ENCODE results near the gene HDAC4.
"Not testable (repeated sequence)": the region's sequence is repeated elsewhere in the genome, so short reads cannot be mapped to it uniquely, and the experiment has no call there.

HDAC4 gene

DNA sequence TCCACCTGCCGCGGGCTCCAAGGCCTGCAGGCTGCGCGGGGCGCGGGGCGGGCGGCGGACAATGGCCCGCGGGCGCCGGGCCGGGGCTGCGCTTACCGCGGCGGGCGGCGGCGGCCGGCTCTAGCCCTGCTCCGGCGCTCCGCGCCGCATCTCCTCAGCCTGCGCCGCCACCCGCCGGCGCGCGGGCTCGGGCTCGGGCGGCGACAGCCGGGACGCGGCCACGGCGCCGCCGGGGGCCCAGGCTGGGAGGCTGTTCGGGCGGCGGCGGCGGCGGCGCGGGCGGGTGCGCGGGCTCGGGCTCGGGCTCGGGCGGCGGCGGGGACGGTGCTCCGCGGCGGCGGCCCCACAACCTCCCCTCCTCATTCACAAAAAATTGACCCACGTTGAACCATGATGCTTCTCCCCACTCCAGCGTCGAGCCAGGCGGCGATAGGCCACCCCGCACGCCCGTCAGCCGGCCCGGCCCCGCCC, at the start of gene HDAC4:
Gene HDAC4 (minus strand): TSS at position 425 of the 471 bp plus-strand sequence. CDS start 48,321 bp downstream, outside the sequence.
- DNase-seq (ENCODE audit: low read depth in 2 of 2) = no peak

DNA sequence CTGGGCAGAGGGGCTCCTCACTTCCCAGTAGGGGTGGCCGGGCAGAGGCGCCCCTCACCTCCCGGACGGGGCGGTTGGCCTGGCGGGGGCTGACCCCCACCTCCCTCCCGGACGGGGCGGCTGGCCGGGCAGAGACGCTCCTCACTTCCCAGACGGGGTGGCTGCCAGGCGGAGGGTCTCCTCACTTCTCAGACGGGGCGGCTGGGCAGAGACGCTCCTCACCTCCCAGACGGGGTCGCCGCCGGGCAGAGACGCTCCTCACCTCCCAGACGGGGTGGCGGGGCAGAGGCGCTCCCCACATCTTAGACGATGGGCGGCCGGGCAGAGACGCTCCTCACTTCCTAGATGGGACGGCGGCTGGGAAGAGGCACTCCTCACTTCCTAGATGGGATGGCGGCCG, 48.6 kb upstream of the HDAC4 start:
- not testable (repeated sequence) for DNase-seq (ENCODE audit: low read depth in 2 of 2)

DNA sequence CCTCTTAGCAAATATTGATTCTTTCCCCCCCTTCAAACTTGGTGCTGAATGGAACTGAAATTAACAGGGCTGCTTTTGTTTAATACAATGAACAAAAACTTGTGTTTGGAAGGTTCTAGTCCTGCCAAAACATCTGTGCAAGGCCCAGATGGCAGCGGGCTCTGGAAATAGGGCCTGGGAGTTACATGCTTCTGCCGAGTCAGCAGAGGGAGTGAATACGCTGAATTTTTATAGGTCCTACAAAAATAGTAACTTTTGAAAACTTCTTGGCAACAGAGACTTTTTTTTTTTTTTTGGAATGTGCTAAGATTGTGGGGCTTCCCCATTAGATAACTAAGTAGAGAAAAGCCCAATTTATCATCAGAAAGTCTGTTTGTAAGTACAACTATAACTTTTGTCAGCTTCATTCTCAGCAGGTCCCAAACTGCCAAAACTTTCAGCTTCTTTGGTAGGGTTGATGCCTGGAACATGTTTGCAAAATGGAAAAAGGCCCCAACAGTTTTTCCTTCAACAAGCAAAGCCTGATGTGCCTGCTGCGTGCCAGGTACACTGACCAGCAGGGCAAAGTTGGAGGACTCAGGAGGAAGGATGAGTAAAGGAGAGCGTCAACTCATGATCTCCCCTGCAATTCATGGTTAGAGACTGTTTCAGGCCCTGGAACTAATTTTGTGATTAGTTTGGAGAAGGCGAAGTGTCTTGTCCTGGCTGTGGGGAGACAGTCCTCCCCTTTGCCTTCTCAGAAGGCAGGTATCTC, 45.1 kb upstream of the HDAC4 start:
- no peak for DNase-seq (ENCODE audit: low read depth in 2 of 2)

DNA sequence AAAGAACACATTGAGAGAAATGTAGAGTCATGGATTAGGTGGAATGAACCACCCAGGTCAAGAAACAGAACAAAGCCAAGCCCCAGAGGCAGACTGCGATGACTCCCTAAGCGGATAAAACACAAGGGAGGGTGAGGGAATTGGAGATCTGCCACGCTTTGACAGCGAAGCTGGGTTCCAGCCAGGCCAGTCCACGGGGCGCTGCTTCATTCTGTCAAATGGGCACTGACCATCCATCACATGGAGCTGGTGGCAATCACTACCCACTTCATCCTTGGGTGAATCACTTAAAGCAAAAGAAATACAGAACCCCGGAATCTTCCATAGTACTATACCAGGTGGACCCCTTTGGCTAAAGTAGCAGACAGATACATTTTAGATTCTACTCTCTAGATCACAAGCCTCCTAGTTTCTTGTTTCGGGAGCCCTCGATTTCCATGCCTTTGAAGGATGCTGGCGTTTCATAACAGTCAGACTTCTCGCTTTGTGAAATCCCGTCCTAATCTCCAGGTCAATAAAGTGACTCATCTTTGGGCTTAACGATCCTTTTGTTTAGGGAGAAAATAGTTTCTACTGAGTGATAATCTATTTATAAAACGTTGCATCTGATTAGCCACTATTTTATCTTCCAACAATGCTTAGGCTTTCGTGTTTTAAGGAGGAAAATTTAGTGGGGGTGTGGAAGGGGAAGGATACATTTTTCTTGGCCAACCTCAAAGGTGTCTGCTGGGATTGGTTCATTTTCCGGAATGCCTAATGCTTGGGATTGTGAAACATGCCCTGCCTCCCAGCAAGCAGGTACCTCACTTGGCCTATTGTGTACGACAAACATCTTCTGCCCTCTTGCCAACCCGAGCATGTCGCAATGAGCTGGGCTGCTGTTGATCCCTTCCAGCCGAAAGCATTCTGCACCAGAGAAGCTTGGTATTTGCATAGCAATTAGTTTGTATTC, 44.1 kb upstream of the HDAC4 start:
- no peak for DNase-seq (ENCODE audit: low read depth in 2 of 2)

DNA sequence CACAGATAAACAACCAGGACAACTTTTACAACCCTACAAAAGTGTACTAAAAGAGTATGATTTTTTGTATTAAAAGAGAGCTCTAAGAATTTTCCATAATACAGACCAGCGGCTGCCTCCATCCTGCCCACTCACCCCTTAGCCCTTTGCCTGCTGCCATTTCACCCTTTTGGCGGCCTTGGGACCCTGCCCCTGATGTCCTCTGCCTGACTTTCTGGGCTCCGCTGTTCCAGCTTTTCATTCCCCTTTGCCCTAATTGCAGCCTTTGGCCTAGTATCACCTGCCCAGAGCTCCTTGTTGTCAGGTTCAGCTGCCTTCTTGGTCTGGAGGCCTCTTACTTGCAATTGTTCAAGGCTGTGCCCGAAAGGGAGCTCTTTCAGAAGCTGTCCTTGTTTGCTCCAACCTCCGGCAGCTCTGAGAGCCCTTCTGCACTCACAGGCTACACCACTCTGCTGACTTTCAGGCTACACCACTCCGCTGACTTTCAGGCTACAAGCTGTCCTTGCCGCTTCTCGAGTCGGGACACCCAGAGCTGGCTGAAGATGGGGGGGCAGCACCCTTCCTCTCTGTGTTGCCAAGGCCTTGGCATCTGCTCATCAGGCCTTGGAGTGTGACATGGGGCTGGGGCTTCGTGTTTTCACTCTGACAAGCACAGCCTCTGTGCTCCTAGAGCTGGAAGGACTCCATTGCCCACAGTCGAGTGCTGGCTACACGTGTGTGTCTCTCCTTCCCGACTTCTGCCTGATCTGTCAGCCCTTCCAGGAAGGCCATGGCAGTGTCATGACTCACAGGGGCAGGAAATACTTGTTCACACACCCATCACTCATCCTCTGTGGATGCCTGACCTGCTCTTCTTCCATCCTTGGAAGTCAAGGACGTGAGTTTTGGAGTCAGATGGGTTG, 43.1 kb upstream of the HDAC4 start:
- DNase-seq (ENCODE audit: low read depth in 2 of 2) = no peak

DNA sequence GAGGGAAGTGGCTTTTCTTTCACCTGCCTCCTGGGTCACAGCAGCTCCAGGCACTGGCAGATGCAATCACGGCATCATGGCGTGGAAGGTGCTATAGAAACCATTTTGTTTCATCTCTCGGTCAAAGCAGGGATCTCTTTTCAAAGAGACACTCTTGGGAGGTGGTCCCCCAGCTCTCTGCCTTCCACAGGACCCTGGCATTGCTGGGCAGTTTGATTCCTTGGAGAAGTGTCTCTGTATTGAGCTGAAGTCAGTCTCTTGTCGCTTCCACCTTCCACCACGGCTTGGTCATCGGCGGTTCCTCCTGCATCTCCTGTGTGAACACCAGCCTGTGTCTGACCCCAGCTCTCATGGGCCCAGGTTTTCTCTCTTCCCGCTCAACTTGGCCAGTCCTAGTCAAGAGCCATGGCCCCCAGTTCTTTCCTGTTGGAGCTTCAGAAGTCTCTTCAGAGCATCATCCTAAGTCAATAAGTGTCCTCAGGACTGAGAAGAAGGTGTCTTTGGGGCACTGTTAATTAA, 42.3 kb upstream of the HDAC4 start:
- DNase-seq (ENCODE audit: low read depth in 2 of 2) = no peak

DNA sequence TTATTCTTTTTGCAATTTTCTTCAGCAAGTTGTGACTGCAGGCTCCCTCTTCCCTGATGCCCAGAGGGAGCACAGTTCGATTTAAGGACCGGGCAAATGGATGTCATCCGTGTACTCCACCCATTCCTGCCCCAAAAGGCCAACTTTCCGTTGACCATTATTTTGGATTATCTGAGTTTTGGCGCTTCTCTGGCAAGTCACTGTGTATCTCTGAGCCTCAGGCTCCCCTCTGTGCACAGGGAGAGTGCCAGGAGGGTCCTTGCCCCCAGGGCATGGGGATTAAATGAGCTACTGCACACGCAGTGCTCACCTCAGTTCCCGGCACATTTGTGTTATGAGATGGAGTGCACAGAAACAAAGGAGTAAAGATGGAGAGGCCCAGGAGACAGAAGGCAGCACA, 41.4 kb upstream of the HDAC4 start:
- no peak for DNase-seq (ENCODE audit: low read depth in 2 of 2)

DNA sequence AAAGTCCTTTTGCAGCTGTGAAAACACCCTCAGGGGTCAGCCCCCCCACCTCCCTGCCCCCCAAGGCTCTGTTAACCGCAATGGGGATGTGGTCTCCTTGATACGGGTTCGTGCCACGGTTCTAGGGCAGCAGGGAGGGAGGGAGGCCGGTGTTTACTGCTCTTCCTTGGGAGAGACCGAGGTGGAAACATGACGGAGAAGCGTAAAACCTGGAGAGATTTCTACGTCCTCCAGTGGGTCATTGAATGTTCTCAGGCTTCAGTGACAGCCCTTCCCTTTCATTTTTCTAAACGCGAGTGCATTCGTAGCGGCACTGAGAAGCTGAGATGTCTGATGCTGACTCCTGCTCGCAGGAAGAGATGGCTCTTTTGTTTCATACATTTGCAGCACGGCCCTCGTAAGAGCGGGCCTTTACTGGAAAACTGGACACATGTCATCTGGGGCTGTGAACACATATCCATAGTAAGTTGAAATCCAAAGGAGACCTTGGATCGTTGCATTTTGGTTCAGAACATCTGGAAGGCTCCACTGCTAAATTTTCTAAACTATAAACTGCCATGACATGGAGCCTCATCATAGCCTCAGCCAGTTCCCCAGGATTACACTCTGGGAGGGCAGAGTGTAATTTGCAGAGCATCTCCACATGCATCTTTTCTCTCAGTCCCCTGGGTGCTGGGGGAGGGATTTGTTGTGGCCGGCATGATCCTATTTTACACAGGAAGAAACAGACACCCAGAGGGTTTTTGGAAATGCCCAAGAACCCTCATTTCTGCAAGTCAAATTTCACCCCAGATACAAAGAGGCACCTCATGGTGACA, 40.6 kb upstream of the HDAC4 start:
- peak in 1 of 2 donors; percentile 10 for DNase-seq (ENCODE audit: low read depth in 2 of 2)

DNA sequence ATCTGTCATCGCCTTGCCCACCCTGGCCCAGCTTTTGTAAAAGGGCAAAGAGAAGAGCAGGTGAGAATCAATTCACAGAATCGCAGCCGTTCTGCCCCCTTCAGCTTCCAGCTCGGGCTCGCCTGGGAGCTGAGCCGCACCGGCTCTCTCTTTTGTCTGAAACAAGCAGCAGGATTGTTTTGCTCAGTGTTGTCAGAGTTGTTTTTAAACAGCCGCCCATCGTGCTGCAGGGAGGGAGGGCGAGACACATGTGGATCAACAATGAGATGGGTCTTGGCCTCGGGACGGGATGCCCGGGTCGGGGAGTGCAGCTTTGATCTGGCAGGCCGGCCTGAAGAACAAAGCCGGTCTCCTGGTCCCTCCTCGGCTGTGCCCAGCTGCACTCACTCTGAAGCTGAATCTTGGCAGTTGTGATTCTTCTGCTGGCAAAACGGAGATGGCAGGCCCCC, 39.7 kb upstream of the HDAC4 start:
- DNase-seq (ENCODE audit: low read depth in 2 of 2) = no peak

DNA sequence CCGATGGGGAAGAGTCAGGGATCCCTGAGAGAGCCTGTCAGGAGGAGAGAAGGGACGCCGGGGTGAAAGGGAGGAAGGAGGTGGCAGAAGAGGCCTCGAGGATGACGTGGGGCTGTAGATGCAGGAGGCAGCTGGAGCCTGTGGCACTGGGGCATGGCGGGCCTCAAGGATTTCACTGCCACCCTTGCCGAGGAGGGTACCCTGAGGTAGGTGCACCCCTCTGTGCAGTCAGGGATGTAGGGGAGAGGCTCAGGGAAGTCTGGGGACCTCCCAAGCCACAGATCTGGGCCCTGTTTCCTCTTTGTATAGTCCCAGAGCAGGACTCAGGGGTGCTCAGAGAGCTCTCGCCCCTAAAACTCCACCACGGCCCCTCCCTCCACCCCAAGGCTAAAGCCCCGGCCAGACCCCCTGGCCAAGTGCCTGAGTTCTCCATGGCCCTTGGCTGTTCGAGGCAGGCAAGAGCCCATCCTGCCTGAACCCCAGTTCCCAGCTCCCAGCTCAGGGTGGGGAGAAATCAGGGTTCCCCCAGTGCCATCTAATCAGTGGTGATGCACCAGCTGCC, 39.0 kb upstream of the HDAC4 start:
- no peak for DNase-seq (ENCODE audit: low read depth in 2 of 2)

DNA sequence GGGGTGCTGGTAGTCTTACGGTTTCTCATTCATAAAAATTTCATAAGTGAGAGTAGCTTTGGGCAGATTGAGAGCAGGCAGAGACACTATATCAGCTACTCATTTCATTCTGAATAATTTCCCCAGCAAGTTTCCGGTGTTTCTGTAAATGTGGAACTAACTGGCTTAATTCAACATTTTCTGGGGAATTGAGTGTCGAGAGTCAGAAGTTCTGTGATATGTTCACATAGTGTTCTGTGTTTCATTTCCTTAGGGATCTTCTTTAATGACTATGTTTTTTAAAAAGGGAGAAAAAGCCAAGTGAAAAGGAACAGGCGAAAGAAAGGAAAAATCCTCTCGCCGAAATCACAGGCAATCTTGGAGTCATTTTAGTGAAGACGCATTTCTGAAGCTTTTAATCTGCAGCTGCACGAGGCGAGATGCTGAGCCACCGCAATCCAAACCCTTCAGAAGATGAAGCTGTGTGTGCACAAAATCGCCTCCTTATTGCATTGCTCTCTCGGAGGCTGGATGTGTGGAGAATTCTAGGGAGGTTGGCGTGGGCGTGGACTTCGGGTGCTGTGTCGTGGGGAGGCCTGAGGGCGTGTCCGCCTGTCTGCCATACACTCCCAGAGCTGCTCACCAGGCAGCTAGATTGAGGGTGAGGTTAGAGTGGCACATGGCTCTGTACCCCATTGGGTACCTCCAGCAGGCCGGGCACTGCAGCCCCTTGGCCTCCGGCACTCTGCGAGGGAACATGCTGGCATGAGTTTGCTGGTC, 38.4 kb upstream of the HDAC4 start:
- no peak for DNase-seq (ENCODE audit: low read depth in 2 of 2)

DNA sequence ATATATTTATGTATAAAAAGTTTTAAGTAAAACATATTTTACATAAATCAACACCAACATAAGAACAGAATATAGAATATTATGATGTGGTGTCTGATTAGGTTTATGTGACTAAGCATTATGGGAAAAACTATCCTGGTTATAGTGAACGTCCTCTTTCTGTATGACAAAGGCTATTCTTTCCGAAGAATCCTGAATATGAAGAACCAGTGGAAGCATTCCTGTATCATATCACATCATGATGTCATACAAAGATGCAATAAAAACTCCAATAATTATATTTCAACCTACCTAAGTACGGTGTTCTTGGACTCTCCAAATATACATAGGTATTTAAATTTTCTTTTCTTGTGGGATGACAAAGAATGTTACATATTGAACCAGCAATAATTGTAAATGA, 37.5 kb upstream of the HDAC4 start:
- no peak for DNase-seq (ENCODE audit: low read depth in 2 of 2)

DNA sequence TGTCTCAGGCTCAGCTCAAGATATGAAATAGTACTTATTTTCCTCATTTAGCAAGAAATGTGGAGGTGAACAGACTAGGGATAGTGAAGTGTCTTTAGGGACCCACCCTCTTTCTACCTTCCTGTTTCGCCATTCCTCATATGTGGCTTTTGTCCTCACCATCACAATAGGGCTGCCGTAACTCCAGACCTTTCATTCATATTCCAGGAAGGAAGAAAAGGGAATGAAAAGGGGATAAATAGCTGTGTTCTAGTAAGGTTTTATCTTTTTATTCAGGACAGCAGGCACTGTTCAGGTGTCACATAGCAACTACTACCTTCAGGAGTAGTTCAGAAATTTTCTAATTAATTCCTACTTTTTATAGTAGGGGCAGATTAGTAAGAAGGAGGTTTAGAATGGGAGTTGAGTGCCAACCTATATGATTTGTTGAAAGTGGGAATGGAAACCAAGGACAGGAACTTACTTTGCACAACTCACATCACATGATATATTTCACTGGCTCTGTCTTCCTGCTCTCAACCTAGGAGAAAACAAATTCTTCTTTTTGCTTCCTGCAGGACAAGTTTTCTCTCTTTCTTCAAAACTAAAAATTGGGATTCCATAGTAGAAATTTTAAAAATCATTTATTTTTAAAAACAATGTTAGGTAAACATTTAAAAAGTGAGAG, 36.0 kb upstream of the HDAC4 start:
- no peak for DNase-seq (ENCODE audit: low read depth in 2 of 2)

DNA sequence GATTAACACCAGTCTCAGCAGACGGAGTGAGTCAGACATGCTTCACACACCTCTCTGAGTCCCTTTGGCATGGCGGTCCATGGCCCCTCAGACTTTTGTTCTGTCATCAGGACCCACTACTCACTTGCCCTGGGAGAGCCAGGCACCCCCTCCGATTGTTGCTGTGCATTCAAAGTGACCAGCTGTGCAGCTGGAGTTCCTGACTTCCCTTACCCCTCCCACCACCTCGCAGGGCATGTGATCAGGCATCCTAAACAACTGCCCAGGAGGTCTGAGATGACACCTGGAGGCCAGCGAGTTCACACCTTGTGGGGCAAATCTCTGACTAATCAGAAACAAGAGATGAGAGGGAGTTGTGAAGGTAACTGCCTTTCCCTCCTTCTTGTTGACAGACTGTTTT, 35.3 kb upstream of the HDAC4 start:
- no peak for DNase-seq (ENCODE audit: low read depth in 2 of 2)

DNA sequence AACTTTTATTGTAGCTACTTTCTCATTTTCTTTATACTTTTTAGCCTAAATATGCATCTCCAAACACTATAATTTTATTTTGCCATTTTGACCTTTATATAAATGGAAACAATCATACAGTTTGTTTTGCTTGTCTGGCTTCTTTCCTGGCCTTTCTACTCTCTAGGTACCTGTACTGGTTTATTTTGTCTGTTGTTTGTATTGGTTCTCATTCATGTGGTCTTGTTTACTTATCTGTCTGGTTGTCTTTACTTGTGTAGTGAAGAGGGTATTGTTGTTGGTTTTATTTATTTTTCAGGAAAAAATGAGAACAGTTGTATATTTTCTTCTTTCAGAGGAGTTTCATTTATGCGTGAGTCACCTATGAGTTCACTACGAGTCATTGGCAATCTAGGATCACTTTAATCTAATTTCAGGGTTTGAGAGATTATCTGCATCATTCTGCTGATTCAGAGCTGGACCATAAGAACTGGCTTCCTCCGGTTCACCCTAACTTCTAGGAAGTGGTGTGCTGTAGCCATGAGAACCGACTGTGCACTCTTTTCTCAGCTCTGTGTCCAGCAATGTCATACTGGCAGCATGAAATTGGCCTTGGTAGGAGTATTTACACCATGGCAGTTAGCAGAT, 33.1 kb upstream of the HDAC4 start:
- DNase-seq (ENCODE audit: low read depth in 2 of 2) = no peak

DNA sequence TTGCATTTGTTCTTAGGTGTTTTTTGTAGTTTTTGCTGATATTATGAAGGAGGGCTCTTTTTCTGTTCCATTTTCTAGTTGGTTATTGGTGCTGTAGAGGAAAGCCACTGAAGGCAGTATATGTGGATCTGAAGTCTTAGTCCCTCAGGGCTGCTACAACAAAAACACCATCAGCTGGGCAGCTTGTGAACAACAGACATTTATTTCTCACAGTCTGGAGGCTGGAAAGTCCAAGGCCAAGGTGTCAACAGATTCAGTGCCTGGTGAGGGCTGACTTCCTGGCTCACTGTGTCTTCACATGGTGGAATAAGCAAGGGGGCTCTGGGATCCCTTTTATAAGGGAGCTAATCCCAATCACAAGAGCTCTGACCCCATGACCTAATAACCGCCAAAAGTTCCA, 31.4 kb upstream of the HDAC4 start:
- DNase-seq (ENCODE audit: low read depth in 2 of 2) = no peak

DNA sequence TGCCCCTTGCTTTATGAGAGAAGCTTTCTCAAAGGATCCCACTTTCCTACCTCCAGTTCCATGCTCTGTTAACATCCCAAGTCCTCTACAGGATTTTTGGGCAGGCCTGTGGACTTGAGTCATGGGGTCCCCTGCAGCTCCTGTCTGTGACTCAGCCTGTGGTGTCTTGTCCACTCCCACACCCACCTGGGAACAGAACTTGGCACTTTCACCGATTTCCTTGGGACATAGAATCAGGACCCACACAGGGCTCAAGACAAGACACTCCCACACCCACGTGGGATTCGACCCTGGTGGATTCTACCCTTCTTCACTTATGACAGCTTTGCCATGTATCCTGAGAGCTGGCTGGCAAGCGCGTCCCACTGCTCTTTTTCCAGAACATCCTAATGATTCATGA, 30.7 kb upstream of the HDAC4 start:
- DNase-seq (ENCODE audit: low read depth in 2 of 2) = no peak

Data from stimulated activated CD8-positive, alpha-beta memory T cell treated with anti-CD3 and anti-CD28 coated beads, Interleukin-7, amount 100 ng/mL, for 1 hour (primary cell).